Measurements from ENCODE around the gene CCDC57. TPM values are rescaled to one million over a fixed set of nuclear protein-coding genes. Genes with fewer than 3 reads are reported as not detected.

CCDC57 gene
- total and polyA plus RNA-seq, 9 of the 15 experiments (the other 6 are each of a cell fraction or from before 2014, with no cell fraction given): 0.83 to 36.2 (median 13.6) TPM

- TF ChIP-seq MLLT1 (IDR thresholded peaks at IDR 0.05) (no peak), ZNF668 (CRISPR knock-in tag; IDR thresholded peaks at IDR 0.05) (no peak), EWSR1 (IDR thresholded peaks at IDR 0.05; ENCODE audit: borderline replicate concordance, low read depth, partially characterized antibody) (no peak), CBX1 (IDR thresholded peaks at IDR 0.05; ENCODE audit: low read depth) (no peak), ZNF764 (CRISPR knock-in tag; IDR thresholded peaks at IDR 0.05; ENCODE audit: low read depth) (no peak), PATZ1 (CRISPR knock-in tag; IDR thresholded peaks at IDR 0.05; ENCODE audit: borderline replicate concordance) (no peak), ZNF395 (CRISPR knock-in tag; IDR thresholded peaks at IDR 0.05) (no peak)
Measured at GRCh38 chr17:82146663-82147654, 65.7 kb downstream of the CCDC57 start (continued).
